NB4 (cell line): Measurements from ENCODE around the gene SAC3D1.

Source experiments
- MYC ChIP-seq: IDR thresholded peaks from 2 replicates; pipeline ENCODE4 v1.6.1; 2011; ENCODE audit warnings: low read depth, low read length
- POLR2A ChIP-seq: IDR thresholded peaks from 2 replicates; pipeline ENCODE4 v1.6.1; 2011; ENCODE audit warnings: mild to moderate bottlenecking; ENCODE audit not compliant: insufficient read length; ENCODE audit errors: extremely low read depth
- TF ChIP-seq, protein P1 (sequence below): IDR thresholded peaks from one replicate; pipeline ENCODE4 v1.5.1; 2012; ENCODE audit warnings: low read depth, low read length
- TF ChIP-seq, protein P2 (sequence below): IDR thresholded peaks from 2 replicates; pipeline ENCODE4 v1.6.1; 2011; ENCODE audit warnings: low read depth, low read length

GRCh38 chr11:65021003-65021402 lies 20.0 kb upstream of the SAC3D1 start:
- TF ChIP-seq, protein P1, sequence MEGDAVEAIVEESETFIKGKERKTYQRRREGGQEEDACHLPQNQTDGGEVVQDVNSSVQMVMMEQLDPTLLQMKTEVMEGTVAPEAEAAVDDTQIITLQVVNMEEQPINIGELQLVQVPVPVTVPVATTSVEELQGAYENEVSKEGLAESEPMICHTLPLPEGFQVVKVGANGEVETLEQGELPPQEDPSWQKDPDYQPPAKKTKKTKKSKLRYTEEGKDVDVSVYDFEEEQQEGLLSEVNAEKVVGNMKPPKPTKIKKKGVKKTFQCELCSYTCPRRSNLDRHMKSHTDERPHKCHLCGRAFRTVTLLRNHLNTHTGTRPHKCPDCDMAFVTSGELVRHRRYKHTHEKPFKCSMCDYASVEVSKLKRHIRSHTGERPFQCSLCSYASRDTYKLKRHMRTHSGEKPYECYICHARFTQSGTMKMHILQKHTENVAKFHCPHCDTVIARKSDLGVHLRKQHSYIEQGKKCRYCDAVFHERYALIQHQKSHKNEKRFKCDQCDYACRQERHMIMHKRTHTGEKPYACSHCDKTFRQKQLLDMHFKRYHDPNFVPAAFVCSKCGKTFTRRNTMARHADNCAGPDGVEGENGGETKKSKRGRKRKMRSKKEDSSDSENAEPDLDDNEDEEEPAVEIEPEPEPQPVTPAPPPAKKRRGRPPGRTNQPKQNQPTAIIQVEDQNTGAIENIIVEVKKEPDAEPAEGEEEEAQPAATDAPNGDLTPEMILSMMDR, result no peak
- TF ChIP-seq POLR2A (no peak), MYC (no peak)
- TF ChIP-seq, protein P2, sequence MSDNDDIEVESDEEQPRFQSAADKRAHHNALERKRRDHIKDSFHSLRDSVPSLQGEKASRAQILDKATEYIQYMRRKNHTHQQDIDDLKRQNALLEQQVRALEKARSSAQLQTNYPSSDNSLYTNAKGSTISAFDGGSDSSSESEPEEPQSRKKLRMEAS, result no peak
